Regular cardiac myocyte (primary cell): ENCODE measurements around the gene PNPLA2. TPM values are rescaled to one million over a fixed set of nuclear protein-coding genes. Genes with fewer than 3 reads are reported as not detected.

Source experiments
- total RNA-seq: library from RNA; depleted of rRNA; stranded (reverse); fragments of >200 nt; gene quantifications from 2 replicates; pipeline ENCODE4 v1.2.3, GENCODE V29; 2014

The PNPLA2 gene, protein sequence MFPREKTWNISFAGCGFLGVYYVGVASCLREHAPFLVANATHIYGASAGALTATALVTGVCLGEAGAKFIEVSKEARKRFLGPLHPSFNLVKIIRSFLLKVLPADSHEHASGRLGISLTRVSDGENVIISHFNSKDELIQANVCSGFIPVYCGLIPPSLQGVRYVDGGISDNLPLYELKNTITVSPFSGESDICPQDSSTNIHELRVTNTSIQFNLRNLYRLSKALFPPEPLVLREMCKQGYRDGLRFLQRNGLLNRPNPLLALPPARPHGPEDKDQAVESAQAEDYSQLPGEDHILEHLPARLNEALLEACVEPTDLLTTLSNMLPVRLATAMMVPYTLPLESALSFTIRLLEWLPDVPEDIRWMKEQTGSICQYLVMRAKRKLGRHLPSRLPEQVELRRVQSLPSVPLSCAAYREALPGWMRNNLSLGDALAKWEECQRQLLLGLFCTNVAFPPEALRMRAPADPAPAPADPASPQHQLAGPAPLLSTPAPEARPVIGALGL
- total RNA-seq, result 13.0 and 15.5 TPM in 2 replicates

DNA sequence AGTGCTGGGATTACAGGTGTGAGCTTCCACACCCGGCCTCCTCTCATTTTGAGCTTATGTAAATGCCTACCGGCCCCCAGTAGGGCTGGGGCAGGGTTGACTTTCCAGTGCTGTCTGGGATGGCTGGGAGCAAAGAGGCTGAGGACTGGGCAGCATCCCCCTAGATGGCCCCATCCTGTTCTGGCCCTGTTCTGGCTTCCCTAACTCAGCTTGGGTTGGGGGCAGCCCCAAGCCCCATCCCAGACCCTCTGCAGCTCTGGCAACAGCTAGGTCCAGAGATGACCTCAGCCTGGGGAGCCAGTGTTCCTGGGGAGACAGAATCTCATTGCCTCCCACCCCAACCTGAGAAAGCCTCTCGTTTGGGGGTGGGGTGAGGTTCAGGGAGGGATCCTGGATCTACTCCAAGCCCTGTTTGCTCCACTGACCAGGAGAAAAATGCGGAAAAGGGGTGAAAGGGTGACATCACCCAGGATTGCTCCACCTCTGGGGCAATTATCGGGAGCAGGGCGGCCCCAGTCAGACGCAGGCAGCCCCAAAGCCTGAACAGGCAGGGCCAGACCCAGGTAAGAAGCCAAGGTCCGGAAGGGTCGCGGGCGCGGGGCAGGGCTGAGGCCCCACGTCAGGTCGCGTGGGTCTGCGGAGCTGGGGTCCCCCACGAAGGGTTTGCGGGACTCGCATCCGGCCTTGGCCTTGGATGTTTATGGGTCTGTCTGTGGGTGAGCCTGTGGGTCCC is at the start of gene PNPLA2:
Gene PNPLA2, plus strand, starts transcription at position 519 of the 733 bp plus-strand sequence. CDS start 805 bp downstream, outside the sequence.

DNA sequence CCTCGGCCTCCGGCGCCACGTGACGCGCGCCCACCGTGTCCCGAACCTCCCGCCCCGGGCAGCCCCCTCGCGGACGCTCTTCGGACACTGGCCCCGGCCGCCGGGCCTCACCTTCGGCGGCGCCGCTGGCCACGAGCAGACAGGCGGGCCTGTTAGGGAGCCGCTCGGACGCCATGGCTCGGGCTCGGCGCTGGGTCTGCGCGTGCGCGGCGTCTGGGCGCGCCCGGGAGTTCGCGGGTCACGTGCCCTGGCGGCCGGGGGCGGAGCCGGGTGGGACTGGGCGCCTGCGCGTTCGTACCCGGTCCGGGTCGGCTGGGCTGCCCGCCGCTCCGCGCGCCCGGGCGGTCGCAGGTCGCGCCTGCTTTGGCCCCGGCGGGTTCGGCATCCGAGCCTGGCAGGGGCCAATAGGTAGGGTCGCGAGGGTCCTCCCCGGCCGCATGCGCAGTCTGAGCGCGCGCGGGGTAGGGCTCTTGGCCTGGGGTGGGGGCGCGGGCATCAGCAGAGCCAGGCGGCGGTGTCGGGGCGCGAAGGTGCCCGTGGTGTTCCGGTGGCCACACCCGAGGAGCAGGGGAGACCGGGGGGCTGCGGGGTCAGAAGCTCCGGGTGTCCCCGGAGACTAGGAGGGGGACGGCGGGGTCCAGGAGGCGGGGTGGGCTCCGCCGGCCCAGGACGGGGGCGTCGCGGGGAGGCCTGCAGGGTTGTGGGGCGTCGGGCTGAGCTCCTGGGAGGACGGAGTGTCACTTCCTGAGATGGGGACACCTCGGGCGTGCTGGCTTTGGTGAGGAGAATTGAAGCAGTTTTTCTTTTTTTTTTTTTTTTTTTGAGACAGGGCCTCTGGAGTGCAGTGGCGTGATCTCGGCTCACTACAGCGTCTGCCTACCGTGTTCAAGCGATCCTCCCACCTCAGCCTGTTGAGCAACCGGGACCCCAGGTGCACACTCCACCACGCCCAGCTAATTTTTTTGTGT is 41.1 kb upstream of the PNPLA2 start, which contains the start of gene GATD1:
Gene GATD1, minus strand, starts transcription at position 200 of the 968 bp plus-strand sequence. Its CDS starts 25 bp downstream, at position 175.

DNA sequence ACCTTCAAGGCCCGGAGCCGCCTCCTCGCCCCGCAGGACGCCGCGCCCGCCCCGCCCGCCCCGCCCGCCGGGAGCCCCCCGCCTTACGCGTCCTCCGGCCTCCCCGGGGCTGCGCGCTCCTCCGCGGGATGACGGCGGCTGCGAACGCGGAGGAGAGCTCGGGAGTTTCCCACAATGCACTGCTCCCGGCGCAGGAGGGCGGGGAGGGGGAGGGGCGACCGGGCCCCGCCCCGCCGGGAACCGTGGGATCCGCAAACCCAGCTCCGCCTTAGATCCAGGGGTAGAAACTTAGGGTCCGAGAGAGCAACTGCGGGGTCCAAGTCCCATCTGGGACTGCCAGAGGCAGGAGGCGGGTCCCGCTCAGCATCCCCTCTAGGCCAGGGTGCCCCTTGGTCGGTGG is 28.8 kb upstream of the PNPLA2 start, which contains the start of gene CEND1:
Gene CEND1, minus strand, starts transcription at position 148 of the 400 bp plus-strand sequence. CDS start 1,514 bp downstream, outside the sequence.

DNA sequence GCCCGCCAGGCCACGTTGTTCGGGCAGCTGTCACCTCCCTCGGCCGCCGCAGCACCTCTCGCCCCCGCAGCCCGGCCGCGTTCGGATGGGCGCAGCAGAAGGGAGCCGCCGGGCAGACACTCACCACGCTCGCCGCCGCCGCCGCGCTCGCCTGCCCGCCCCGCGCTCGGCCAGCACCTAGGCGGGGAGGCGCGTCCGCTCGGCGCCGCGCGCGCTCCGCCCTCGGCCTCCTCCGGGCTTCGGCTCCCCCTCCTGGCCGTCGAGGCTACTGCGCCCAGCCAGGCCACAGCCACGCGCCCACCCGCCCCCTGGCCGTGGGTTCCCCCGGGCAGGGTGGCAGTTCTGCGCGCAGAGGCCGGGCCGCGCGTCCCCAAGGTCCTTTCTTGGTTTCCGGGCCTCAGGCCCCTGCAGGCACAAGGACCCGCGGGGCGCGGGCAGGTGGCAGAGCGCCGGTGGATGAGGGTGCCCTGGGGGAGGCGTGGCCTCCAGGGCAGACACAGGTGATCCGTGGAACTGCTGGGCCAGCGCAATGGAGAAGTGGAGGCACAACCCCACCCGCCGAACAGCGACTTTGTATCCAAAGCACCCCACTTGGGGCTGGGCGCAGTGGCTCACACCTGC is 20.5 kb upstream of the PNPLA2 start, which contains the start of gene SLC25A22:
Gene SLC25A22, minus strand, starts transcription at position 189 of the 621 bp plus-strand sequence. CDS start 3,275 bp downstream, outside the sequence.

DNA sequence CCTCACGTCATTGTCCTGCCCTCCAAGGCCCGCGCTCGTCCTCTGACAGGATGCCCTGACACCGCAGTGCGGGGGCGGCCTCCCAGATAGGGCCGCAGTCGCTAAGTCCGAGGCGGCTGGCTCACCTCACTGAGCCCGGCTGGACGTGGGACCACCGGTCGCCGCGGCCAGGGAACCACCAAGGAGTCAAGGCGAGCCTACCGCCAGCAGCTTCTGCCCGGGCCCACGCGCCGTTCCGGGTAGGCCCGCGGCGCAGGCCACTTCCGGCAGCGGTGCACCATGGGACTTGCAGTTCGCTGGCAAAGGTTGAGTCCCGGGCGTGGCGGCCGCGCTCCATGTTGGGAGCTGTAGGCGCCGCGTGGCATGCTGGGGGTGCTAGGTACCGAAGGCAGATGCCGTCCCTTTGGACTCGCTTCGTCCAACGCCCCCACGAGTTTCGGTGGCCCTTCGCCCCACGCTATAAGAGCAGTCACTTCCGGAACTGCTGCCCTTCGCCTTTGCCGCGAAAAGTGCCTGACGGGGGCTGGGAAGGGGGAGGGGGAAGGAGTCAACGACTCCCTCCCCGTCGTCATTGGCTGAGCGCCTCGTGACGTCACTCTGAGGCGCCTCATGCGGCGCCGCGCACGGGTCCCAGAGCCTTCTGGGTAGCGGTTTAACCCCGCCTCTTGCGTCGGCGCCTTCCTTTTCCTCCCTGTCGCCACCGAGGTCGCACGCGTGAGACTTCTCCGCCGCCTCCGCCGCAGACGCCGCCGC is 9.3 kb upstream of the PNPLA2 start, which contains the start of gene RPLP2:
Gene RPLP2, plus strand, starts transcription at position 681 of the 753 bp plus-strand sequence. CDS start 268 bp downstream, outside the sequence.

DNA sequence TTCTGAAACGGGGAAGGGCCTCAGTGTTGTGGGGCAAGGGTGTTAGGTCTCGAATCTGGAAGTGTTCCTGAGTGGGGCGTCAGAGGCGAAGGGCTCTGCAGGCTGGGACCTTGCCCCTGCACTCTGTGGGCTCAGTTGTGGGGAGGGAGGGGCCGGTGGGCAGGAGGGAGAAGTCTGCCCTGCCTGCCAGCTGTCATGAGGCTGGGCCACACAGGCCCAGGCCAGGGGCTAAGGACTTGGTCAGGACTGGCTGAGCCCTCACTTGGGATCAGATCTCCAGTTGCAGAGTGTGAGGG is 9.1 kb downstream of the PNPLA2 start, which contains the start of gene CRACR2B:
Gene CRACR2B, plus strand, starts transcription at position 23 of the 296 bp plus-strand sequence. CDS start 689 bp downstream, outside the sequence.

DNA sequence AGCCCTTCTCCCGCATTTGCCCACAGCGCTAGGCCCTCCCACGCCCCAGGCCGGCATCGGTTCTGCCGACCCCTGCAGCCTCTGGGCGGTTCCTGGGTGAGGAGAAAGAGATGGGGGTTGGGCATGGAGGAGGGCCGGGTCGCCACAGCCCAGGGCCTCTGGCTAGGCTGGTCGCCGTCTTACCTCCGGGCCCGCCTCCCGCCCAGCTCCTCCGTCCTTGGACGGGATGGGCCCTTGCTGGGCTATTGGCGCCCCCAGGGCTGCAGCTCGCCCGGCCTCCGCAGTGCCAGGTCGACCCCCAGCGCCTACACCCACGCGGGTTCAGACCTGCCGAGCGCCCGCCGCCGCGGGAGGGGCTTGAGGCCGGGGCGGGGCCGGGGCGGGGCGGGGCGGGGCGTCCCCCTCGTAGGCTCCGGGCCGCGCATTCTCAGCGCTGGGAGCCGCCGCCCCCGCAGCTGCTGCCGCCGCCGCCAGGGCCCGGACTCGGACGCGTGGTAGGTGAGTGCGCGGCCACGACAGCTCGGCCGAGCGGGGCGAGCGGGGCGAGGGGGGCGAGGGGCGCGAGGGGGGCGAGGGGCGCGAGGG is 13.9 kb downstream of the PNPLA2 start, which contains the start of gene CD151:
Gene CD151, plus strand, starts transcription at position 424 of the 585 bp plus-strand sequence. CDS start 3,118 bp downstream, outside the sequence.

GRCh38 chr11:842370-843002 is 23.8 kb downstream of the PNPLA2 start, which contains the start of the genes POLR2L and TSPAN4:
Gene POLR2L, minus strand, starts transcription at chr11:842529. Its CDS starts 21 bp downstream, at chr11:842508.
Gene TSPAN4, plus strand, starts transcription at chr11:842852. Its CDS starts 7,453 bp downstream, at chr11:850305.

Other genes with a start within 250 kb of the PNPLA2 start
- gene PHRF1, start 242.4 kb upstream of the PNPLA2 start, total RNA-seq, result 22.3 and 28.4 TPM in 2 replicates
- 6.3 and 7.9 TPM in 2 replicates for gene IRF7, start 203.0 kb upstream of the PNPLA2 start, total RNA-seq
- not detected in 2 replicates for gene CDHR5, start 194.0 kb upstream of the PNPLA2 start, total RNA-seq
- gene SCT, start 191.7 kb upstream of the PNPLA2 start, total RNA-seq, result not detected in 2 replicates
- gene DRD4, start 181.6 kb upstream of the PNPLA2 start, total RNA-seq, result not detected in 2 replicates
- 24.2 and 28.2 TPM in 2 replicates for gene DEAF1, start 123.7 kb upstream of the PNPLA2 start, total RNA-seq
- 6.8 and 8.1 TPM in 2 replicates for gene TMEM80, start 123.1 kb upstream of the PNPLA2 start, total RNA-seq
- 19.0 and 22.8 TPM in 2 replicates for gene EPS8L2, start 112.7 kb upstream of the PNPLA2 start, total RNA-seq
- gene TALDO1, start 71.5 kb upstream of the PNPLA2 start, total RNA-seq, result 98.9 and 103 TPM in 2 replicates
- 17.1 and 23.1 TPM in 2 replicates for gene GATD1, start 41.4 kb upstream of the PNPLA2 start, total RNA-seq
- gene CEND1, start 28.8 kb upstream of the PNPLA2 start, total RNA-seq, result 0.28 and 0.96 TPM in 2 replicates
- 7.0 and 15.0 TPM in 2 replicates for gene SLC25A22, start 20.6 kb upstream of the PNPLA2 start, total RNA-seq
- 5.4 and 7.0 TPM in 2 replicates for gene PIDD1, start 13.7 kb upstream of the PNPLA2 start, total RNA-seq
- 101 and 189 TPM in 2 replicates for gene RPLP2, start 8.9 kb upstream of the PNPLA2 start, total RNA-seq
- gene CRACR2B, start 9.0 kb downstream of the PNPLA2 start, total RNA-seq, result 0.58 and 1.4 TPM in 2 replicates
- gene CD151, start 14.0 kb downstream of the PNPLA2 start, total RNA-seq, result 299 and 568 TPM in 2 replicates
- 51.0 and 132 TPM in 2 replicates for gene POLR2L, start 23.6 kb downstream of the PNPLA2 start, total RNA-seq
- gene TSPAN4, start 23.9 kb downstream of the PNPLA2 start, total RNA-seq, result 109 and 143 TPM in 2 replicates
- 60.3 and 75.5 TPM in 2 replicates for gene CHID1, start 91.9 kb downstream of the PNPLA2 start, total RNA-seq
- 18.3 and 27.8 TPM in 2 replicates for gene AP2A2, start 107.0 kb downstream of the PNPLA2 start, total RNA-seq
- gene MUC6, start 217.8 kb downstream of the PNPLA2 start, total RNA-seq, result not detected in 2 replicates